K562 (cell line): ENCODE data around the gene CAMSAP2. TPM values are rescaled to one million over a fixed set of nuclear protein-coding genes. Genes with fewer than 3 reads are reported as not detected.

Source experiments
- BCOR ChIP-seq: fragments of 450-650 bp; IDR thresholded peaks from 2 replicates; pipeline ENCODE4 v1.6.1; 2016
- NRF1 ChIP-seq, 2 experiments: fragments of 450-650 bp; IDR thresholded peaks in 1 of 2; conservative IDR thresholded peaks in 1 of 2; 2 replicates each; pipeline ENCODE4 v1.6.1; 2014; ENCODE audit warnings: mild to moderate bottlenecking in 2 of 2
- ZBTB40 ChIP-seq, 2 experiments: fragments of 450-650 bp in 1 of 2; sonication (generic) in 1 of 2; formaldehyde crosslinking in 1 of 2; IDR thresholded peaks; 2 replicates each; pipeline versions ENCODE4 v1.7.1 to v1.9.0; 2016 to 2022; ENCODE audit warnings: inconsistent platforms in 1 of 2, mild to moderate bottlenecking in 1 of 2, missing genetic modification reagents in 1 of 2
- ZNF639 ChIP-seq, 2 experiments: fragments of 200-800 bp in 1 of 2; sonication (Bioruptor generic) in 1 of 2; sonication (generic) in 1 of 2; formaldehyde crosslinking in 1 of 2; IDR thresholded peaks in 1 of 2; conservative IDR thresholded peaks in 1 of 2; 2 replicates each; pipeline versions ENCODE4 v1.5.0 to v1.6.1; 2016 to 2020; ENCODE audit warnings: missing compliant biosample characterization in 1 of 2, missing genetic modification characterization in 1 of 2, missing genetic modification reagents in 1 of 2
- polyA plus RNA-seq, 8 experiments: library from polyadenylated mRNA; depleted of rRNA in 4 of 8; stranded (reverse) in 5 of 8; unstranded in 3 of 8; fragments of >200 nt; fragmentation: Nextera tagmentation in 2 of 8; fragmentation: Illumina TruSeq in 1 of 8; extraction: Ambion mirVana in 2 of 8; extraction: Trizol in 1 of 8; gene quantifications; 2 replicates each; pipeline versions ENCODE4 v1.2.1 to v1.2.3, GENCODE V29; 2011 to 2014; ENCODE audit warnings: inconsistent platforms in 1 of 8, missing spikeins in 1 of 8
- total RNA-seq, 7 experiments: library from RNA; depleted of rRNA in 6 of 7; stranded (reverse); fragments of >200 nt in 6 of 7; fragmentation: Illumina TruSeq in 2 of 7; extraction: Trizol in 2 of 7; gene quantifications; 2 replicates each; pipeline versions ENCODE4 v1.2.1 to v1.2.3, GENCODE V29; 2011 to 2021; ENCODE audit warnings: low replicate concordance in 1 of 7
- TF ChIP-seq, protein P1 (sequence below): sonication (generic); formaldehyde crosslinking; IDR thresholded peaks from 2 replicates; pipeline ENCODE4 v1.8.0; 2022; ENCODE audit warnings: mild to moderate bottlenecking, missing genetic modification reagents

Gene CAMSAP2
- total and polyA plus RNA-seq, 9 of the 15 experiments (the other 6 are each of a cell fraction or from before 2014, with no cell fraction given) = 1.4 to 7.5 (median 2.7) TPM

GRCh38 chr1:200802865-200803512 lies 64.3 kb downstream of the CAMSAP2 start (continued):
- TF ChIP-seq ZBTB40 (IDR thresholded peaks at IDR 0.05) = no peak
- TF ChIP-seq ZBTB40 (CRISPR knock-in tag; IDR thresholded peaks at IDR 0.05) = no peak
- no peak for TF ChIP-seq NRF1 (conservative IDR thresholded peaks at IDR 0.05 in 1 of 2, IDR thresholded peaks at IDR 0.05 in 1 of 2)
- TF ChIP-seq, protein P1, sequence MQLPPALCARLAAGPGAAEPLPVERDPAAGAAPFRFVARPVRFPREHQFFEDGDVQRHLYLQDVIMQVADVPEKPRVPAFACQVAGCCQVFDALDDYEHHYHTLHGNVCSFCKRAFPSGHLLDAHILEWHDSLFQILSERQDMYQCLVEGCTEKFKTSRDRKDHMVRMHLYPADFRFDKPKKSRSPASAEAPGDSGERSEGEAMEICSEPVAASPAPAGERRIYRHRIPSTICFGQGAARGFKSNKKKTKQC (CRISPR knock-in tag) = no peak
- TF ChIP-seq BCOR = no peak
- no peak for TF ChIP-seq ZNF639 (CRISPR knock-in tag; conservative IDR thresholded peaks at IDR 0.05 in 1 of 2, IDR thresholded peaks at IDR 0.05 in 1 of 2)
